GM19468 (cell line): ENCODE data around the gene C1GALT1C1L.
"Not testable (repeated sequence)": the region's sequence is repeated elsewhere in the genome, so short reads cannot be mapped to it uniquely, and the experiment has no call there.

Experiments used
- ATAC-seq: cut with Tn5 transposase; IDR thresholded peaks from one replicate; pipeline ENCODE4 v1.9.1; 2021; ENCODE audit warnings: mild to moderate bottlenecking, moderate library complexity, moderate number of reproducible peaks; ENCODE audit not compliant: unreplicated experiment; ENCODE audit errors: extremely low read depth

C1GALT1C1L gene

GRCh38 chr2:43675646-43676321 lies 445 bp downstream of the C1GALT1C1L start:
- no peak for ATAC-seq

DNA sequence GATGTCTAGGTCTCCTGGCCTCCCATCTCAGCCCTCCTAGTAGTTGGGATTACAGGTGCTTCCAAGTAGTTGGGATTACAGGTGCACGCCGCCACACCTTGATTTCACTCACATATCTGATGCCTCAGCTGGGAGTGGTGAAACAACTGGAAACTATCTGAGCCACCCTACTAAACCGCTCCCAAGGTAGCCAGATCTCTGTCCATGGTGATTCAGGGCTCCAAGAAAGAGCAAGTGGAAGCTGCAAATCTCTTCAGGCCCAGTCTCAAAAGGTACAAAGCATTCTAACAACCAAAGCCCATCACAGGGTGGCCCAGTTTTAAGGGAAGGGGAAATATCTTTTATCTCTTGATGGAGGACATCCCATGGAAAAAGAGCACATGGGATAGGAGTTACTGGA lies 19.0 kb downstream of the C1GALT1C1L start:
- no peak for ATAC-seq

GRCh38 chr2:43653506-43653905 lies 22.7 kb downstream of the C1GALT1C1L start:
- no peak for ATAC-seq

DNA sequence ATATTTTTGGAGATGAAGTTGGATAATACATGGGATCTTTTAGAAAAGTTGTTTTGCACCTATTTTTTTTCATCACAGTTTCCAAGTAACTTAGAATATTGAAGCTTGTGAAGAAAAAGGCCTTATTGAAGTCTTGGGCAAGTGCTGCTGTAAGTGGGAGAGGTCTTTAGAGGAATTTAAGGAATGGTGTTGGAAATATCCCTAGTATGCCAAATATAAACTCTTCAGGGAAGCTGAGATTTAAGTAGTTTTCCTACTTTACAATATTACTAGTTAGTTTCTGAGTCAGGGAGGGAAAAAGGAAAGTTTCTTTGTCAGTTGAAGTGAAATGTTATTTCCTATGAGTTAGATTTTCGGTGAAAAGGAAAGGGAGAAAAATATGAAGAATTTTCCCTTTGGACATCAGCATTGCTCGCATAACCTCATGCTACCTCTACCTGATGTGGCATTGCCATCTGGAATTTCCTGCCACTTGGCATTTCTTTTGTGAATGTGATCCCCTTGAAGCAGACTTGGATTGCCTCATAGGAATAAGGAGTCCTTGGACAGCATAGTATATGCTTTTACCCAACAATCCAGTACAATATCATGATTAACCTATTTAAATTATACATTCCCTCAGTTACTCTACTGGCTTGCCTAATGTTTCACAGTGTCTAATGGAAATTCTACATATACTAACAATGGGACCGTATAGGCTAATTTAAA lies 27.1 kb downstream of the C1GALT1C1L start:
- no peak for ATAC-seq

- no peak for ATAC-seq
Observed at GRCh38 chr2:43643680-43644079, 32.5 kb downstream of the C1GALT1C1L start.

DNA sequence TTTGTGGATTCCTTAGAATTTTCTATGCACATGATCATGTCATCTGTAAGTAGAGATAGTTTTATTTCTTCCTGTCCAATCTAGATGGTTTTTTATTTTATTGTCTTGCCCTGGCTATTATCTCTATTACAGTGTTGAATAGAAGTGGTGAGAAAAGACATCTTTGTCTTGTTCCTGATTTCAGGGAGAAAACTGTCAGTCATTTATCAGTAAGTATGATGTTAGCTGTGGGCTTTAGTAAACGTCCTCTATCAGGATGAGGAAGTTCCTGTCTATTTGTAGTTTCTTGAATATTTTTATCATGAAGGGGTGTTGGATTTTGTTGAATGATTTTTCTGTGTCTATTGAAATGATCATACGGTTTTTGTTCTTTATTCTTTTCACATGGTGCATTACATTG lies 33.9 kb downstream of the C1GALT1C1L start:
- ATAC-seq: no peak

- ATAC-seq: peak; percentile 97
Observed at GRCh38 chr2:43637030-43637803, 39.0 kb downstream of the C1GALT1C1L start, which contains the start of gene PLEKHH2. Gene PLEKHH2 (plus strand): TSS chr2:43637260. CDS start chr2:43644674, 7,414 bp downstream.

DNA sequence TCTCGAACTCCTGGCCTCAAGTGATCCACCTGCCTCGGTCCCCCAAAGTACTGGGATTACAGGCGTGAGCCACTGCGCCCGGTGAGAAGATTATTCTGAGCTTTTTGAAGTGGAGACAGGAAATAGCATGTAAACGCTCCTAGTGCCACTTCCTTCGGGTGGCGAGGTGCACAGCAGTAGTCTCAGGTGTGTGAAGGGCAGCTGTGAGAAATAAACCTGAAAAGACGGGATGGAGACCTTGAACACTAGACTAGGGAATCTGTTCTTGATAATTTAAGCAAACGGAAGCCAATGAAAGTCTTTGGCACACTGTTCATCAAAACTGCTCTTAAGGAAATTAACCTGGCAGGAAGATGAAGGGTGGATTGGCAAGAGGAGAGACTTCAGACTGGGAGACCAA lies 39.6 kb downstream of the C1GALT1C1L start:
- ATAC-seq: no peak

DNA sequence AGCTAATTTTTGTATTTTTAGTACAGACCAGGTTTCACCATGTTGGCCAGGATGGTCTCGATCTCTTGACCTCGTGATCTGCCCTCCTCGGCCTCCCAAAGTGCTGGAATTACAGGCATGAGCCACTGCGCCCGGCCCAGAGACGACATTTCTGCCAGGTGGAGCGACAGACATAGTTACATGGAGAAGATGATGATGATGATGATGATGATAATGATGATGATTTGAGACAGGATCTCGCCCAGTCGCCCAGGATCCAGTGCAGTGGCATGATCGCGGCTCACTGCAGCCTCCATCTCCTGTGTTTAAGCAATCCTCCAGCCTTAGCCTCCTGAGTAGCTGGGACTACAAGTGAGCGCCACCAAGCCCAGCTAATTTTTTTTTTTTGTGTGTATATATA lies 40.1 kb downstream of the C1GALT1C1L start:
- ATAC-seq: not testable (repeated sequence)

DNA sequence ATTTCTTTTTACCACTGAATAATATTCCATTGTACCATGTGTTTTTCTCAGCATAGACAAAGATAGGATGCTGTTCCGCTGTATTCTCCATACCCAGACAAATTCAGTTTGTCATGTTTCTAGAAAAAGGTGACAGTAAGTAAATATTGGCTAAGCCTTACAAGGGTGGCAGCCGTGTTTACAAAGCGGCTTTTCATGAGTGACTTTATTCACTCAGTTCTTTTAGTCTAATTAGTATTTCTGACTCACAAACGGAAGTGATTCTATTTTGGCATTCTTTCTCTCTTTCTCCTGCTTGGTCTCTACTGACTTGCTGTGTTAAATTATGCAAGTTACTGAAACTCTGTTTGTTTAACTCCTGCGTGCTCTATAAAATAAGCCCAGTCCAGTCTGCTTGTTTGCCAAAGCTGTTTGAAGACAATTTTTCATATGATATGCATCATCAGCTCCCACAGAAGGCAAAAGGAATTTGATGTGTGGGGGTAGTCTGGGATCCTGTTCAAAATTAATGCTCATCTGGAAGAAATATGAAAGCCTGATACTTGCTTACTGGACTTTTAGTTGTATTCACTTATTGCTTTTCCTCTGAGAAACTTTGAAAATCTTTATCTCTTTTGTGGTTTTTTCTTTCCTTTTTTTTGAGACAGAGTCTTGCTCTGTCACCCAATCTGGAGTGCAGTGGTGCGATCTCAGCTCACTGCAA lies 41.5 kb downstream of the C1GALT1C1L start:
- no peak for ATAC-seq

- no peak for ATAC-seq
Observed at GRCh38 chr2:43631618-43632317, 44.5 kb downstream of the C1GALT1C1L start.
